Stimulated activated naive CD4-positive, alpha-beta T cell (primary cell): Measurements from ENCODE around the gene CLCA2.

Experiments used
- DNase-seq, 6 experiments: peaks; one replicate each; lab custom pipeline; 2025; lab: John Stamatoyannopoulos, UW

The CLCA2 gene

GRCh38 chr1:86477682-86478081 lies 53.7 kb downstream of the CLCA2 start:
- no peak for DNase-seq

- no peak for DNase-seq
Measured at GRCh38 chr1:86478416-86479156, 54.6 kb downstream of the CLCA2 start.

GRCh38 chr1:86481966-86482365 lies 58.0 kb downstream of the CLCA2 start:
- no peak for DNase-seq

DNA sequence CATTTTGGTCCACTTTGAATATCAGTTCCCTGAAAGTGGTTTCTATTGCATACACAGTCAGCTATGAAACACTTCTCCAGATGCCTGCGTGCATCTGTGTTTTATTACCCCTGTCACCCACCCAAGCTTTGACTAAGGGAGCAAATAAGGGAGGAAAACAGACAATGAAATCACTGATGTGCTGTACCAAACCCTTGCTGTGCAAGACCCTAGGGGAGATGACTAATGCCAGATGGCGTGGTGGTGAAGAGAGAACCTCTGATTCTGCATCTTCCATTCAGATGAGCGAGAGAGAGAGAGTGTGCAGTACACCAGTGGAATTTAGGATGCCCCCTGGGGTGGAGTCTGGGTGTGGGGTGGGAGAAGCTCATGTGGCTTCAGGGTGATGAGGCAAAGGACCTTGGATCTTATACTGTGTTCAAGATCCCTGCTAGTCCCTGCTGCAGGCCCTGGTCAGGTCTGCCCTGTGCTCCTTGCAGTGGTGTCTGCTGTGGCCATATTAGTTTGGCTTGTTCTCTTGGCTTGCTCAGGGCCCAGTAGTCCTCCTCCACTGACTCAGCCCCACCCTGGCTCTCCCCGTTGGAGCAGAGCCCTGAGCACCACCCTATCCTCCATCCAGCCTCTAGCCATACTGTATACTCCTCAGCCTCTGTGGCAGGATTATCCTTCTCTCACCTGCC lies 63.3 kb downstream of the CLCA2 start:
- DNase-seq, result no peak

DNA sequence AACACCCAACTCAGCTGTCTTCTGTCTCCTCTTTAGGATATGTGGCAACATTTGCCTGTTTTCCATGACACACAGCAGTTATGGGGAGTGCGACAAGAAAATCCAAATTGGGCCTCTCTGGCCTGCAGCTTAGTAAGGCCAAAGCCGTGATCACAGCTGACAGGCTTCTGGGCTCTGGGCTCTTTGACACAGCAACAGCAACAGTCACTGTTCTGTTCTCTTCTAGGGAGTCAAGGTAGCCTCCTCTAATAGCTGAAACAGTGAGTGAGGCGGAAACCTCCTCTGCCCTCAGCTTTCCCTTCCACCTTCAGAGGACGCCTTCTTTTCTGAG lies 63.8 kb downstream of the CLCA2 start:
- DNase-seq, result no peak

GRCh38 chr1:86489242-86489878 lies 65.4 kb downstream of the CLCA2 start:
- no peak for DNase-seq

GRCh38 chr1:86491171-86491950 lies 67.4 kb downstream of the CLCA2 start:
- no peak for DNase-seq

- no peak for DNase-seq
Measured at GRCh38 chr1:86498281-86498680, 74.3 kb downstream of the CLCA2 start.

DNA sequence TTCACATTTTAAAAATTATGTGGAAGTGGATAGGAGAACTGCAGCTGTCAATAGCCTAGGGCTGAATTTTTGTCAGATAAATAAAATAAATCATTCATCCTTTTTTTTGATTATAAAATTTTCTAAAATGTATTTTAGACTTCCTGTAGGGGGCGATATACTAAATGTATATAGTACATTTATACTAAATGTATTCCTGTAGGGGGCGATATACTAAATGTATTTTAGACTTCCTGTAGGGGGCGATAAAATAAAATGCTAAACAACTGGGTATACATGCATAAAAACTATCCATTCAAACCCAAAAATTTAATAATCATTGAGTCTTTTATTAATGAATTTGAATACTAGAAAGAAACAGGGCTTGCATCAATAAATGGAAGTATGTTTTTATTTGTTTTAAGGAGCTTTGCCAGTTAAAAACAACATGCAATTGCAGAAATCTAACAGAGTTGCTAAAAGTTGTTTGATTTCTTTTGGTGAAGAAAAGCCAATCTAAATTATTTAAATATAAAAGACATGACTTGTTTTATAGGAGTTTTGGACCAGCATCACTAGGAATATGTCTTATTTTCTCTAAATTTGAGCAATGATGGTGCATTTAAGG lies 76.1 kb downstream of the CLCA2 start:
- DNase-seq, result peak in 3 of 6 experiments; percentile 48 to 84 (median 73)

- DNase-seq, result no peak
Measured at GRCh38 chr1:86500714-86501113, 76.7 kb downstream of the CLCA2 start.

GRCh38 chr1:86502125-86502646 lies 78.2 kb downstream of the CLCA2 start:
- DNase-seq, result peak; percentile 10 to 66 (median 29)

DNA sequence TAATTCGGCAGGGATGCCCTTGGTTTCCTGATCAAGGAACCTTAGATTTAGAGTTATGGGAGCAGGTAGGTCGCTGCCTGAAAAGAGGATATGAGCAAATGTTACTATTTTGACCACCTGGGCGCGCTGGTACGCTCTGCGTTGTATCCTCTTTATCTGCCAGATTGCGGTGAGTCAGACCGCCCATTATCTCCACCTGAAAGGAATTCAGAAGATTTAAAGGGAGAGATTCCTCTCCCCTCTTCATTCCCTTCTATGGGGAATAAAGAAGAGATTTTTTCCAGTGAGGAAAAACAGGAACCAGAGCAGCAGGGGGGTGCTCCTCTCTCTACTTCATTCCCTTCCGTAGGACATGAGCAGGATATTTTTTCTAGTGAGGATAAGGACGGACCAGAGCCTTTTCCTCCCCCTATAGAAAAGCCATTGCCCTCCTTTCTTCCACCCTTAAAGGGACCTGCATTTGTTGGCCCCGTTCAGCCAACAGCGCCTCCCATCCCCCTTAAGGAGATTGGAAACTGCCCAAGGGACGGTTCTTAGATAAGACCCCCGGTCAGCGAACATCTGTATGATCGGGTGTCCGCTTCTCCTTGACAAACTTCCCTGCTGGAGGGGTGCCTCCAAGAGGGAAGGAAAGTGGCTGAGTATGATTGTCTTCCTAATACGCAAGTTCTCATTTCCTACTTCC lies 78.9 kb downstream of the CLCA2 start:
- DNase-seq, result peak in 1 of 6 experiments; percentile 54

GRCh38 chr1:86503406-86504136 lies 79.6 kb downstream of the CLCA2 start:
- no peak for DNase-seq

GRCh38 chr1:86504137-86504479 lies 80.1 kb downstream of the CLCA2 start:
- DNase-seq, result no peak

- no peak for DNase-seq
Measured at GRCh38 chr1:86504895-86505563, 81.1 kb downstream of the CLCA2 start.

DNA sequence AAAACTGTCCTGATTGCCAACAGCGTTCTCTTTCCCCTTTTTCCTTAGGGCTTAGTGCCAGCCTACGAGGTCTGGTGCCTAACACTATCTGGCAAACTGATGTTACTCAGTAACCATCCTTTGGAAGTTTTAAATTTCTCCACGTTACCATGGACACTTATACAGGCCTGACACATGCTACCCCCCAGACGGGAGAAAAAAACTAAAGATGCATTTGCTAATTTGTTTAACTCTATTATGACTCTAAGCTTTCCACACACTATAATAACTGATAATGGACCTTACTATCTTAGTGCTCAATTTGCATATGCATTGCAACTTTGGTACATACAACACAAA lies 81.6 kb downstream of the CLCA2 start:
- no peak for DNase-seq
